Chondrocyte (in vitro differentiated cells): Measurements from ENCODE around the gene PICK1. TPM values are rescaled to one million over a fixed set of nuclear protein-coding genes. Genes with fewer than 3 reads are reported as not detected.

ENCODE experiments used
- DNase-seq: peaks from one replicate; pipeline ENCODE4 v3.0.0; 2021; ENCODE audit warnings: mixed read lengths, low spot score
- H3K27ac Mint-ChIP-seq: one replicate; pipeline ENCODE4 v1.8.0; 2021; ENCODE audit warnings: mild to moderate bottlenecking, moderate library complexity, mixed read lengths; ENCODE audit not compliant: unreplicated experiment
- H3K27me3 Mint-ChIP-seq: 2 replicates; pipeline ENCODE4 v1.8.0; 2021; ENCODE audit warnings: low read depth, mixed read lengths
- H3K36me3 Mint-ChIP-seq: 2 replicates; pipeline ENCODE4 v1.8.0; 2021; ENCODE audit warnings: low read depth, mixed read lengths
- H3K4me1 Mint-ChIP-seq: 2 replicates; pipeline ENCODE4 v1.8.0; 2021; ENCODE audit warnings: low read depth, mild to moderate bottlenecking, mixed read lengths
- H3K4me3 Mint-ChIP-seq: one replicate; pipeline ENCODE4 v1.8.0; 2021; ENCODE audit warnings: mild to moderate bottlenecking, moderate library complexity, mixed read lengths; ENCODE audit not compliant: unreplicated experiment
- H3K9me3 Mint-ChIP-seq: 2 replicates; pipeline ENCODE4 v1.8.0; 2021; ENCODE audit warnings: low read depth, mixed read lengths
- total RNA-seq: library from RNA; stranded (reverse); gene quantifications from 3 replicates; pipeline ENCODE4 v1.2.1, GENCODE V29; 2021
- TF ChIP-seq, protein P1 (sequence below): fragments of 200-600 bp; sonication (generic); IDR thresholded peaks from 2 replicates; pipeline ENCODE4 v1.5.0; 2021; ENCODE audit warnings: antibody characterized with exemption, mild to moderate bottlenecking, moderate library complexity

Gene PICK1
- total RNA-seq, 1 donor from 2014 or later = 13.5 TPM

DNA sequence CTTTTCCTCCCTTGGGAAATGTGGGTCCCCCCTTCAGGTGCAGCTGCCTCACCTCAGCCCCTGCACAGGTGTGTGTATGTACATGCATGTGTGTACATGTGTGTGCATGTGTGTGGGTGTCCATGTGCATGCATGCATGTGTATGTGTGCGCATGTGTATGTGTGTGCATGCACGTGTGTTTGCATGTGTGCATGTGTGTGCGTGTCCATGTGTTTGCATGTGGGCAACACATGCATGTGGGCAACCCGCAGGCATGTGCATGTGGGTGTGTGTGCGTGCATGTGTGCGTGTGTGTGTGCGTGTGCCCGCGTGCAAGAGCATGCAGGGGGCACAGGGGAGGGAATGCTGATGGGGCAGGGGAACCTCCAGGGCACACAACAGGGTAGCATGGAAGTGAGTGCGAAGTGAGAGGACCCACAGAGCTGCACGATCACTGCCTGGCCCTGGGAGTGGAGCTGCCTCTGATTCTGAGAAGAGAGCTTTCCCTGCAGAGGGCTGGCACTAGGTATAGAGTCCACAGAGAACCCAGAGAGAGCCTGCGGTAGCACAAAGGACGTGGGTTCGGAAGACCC lies 67.9 kb downstream of the PICK1 start:
- no peaks in the 10 kb centered on the region for H3K4me1 Mint-ChIP-seq
- no peak overlapping the region for H3K4me3 Mint-ChIP-seq
- TF ChIP-seq, protein P1, sequence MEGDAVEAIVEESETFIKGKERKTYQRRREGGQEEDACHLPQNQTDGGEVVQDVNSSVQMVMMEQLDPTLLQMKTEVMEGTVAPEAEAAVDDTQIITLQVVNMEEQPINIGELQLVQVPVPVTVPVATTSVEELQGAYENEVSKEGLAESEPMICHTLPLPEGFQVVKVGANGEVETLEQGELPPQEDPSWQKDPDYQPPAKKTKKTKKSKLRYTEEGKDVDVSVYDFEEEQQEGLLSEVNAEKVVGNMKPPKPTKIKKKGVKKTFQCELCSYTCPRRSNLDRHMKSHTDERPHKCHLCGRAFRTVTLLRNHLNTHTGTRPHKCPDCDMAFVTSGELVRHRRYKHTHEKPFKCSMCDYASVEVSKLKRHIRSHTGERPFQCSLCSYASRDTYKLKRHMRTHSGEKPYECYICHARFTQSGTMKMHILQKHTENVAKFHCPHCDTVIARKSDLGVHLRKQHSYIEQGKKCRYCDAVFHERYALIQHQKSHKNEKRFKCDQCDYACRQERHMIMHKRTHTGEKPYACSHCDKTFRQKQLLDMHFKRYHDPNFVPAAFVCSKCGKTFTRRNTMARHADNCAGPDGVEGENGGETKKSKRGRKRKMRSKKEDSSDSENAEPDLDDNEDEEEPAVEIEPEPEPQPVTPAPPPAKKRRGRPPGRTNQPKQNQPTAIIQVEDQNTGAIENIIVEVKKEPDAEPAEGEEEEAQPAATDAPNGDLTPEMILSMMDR = no peak
- no peaks in the 10 kb centered on the region for H3K9me3 Mint-ChIP-seq
- no peak for DNase-seq
- H3K27me3 Mint-ChIP-seq = no peaks in the 10 kb centered on the region
- no peak overlapping the region for H3K27ac Mint-ChIP-seq
- H3K36me3 Mint-ChIP-seq = peaks cover 1% of the 10 kb centered on the region

Other genes with a start within 250 kb of the PICK1 start
- gene GCAT, start 249.5 kb upstream of the PICK1 start, total RNA-seq = 23.1 to 24.8 TPM (median 23.6 TPM) in 3 replicates
- gene GALR3, start 234.0 kb upstream of the PICK1 start, total RNA-seq = 0.37 to 0.41 TPM in 2 of 3 replicates, not detected in the other
- 17.6 to 17.8 TPM (median 17.7 TPM) in 3 replicates for gene ANKRD54, start 213.1 kb upstream of the PICK1 start, total RNA-seq
- 312 to 325 TPM (median 323 TPM) in 3 replicates for gene EIF3L, start 208.0 kb upstream of the PICK1 start, total RNA-seq
- 50.3 to 65.5 TPM (median 58.6 TPM) in 3 replicates for gene MICALL1, start 151.1 kb upstream of the PICK1 start, total RNA-seq
- gene C22orf23, start 103.8 kb upstream of the PICK1 start, total RNA-seq = not detected in 3 replicates
- gene POLR2F, start 103.7 kb upstream of the PICK1 start, total RNA-seq = 63.0 to 72.6 TPM (median 67.5 TPM) in 3 replicates
- gene SOX10, start 72.8 kb upstream of the PICK1 start, total RNA-seq = not detected in 3 replicates
- 0.50 TPM in 1 of 3 replicates, not detected in the others for gene SLC16A8, start 26.8 kb downstream of the PICK1 start, total RNA-seq
- 0.21 to 0.42 TPM in 2 of 3 replicates, not detected in the other for gene BAIAP2L2, start 53.3 kb downstream of the PICK1 start, total RNA-seq
- 16.3 to 30.2 TPM (median 21.0 TPM) in 3 replicates for gene PLA2G6, start 124.4 kb downstream of the PICK1 start, total RNA-seq
- gene MAFF, start 144.6 kb downstream of the PICK1 start, total RNA-seq = 1.7 to 9.9 TPM (median 8.5 TPM) in 3 replicates
- 117 to 121 TPM (median 121 TPM) in 3 replicates for gene TMEM184B, start 215.6 kb downstream of the PICK1 start, total RNA-seq